ENCODE measurements around the gene UROC1. TPM values are rescaled to one million over a fixed set of nuclear protein-coding genes. Genes with fewer than 3 reads are reported as not detected.

The UROC1 gene
- total RNA-seq, 1 experiment from 2014 or later = not detected

DNA sequence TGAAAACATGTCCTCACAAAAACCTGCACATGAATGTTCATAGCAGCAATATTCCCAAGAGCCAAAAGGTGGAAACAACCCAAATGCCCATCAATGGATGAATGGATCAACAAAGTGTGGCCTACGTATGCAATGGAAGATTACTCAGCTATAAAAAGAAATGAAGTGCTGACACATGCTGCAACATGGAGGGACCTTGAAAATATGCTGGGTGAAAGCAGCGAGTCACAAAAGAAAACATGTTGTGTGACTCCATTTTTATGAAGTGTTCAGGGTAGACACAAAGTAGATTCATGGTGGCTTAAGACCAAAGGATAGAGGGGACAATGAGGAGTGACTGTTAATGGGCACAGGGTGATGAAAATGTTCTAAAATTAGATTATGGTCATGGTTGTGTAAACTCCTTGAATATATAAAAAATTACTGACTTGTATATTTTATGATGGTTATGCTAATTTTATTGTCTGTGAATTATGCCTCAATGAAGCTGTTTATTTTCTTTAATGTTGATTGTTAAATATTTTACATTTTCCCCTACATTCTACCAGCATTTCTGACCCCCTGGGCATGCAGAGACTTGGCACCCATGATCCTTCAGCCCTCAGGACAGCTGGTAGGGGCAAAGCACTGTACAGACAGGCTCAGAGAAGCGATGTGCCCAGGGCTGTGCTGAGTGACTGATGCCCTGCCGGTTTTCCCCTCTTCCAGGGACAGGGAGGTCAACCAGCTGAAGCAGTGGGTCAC is 85.0 kb downstream of the UROC1 start:
- no peak overlapping the region for H2AFZ ChIP-seq (ENCODE audit: low read length)
- no peaks in the 10 kb centered on the region for H3K4me1 ChIP-seq (ENCODE audit: low read length)
- H3K9ac ChIP-seq (ENCODE audit: low read length) = no peak overlapping the region
- H4K20me1 ChIP-seq (ENCODE audit: insufficient read depth, low read depth, low read length) = no peaks in the 10 kb centered on the region
- H3K79me2 ChIP-seq (ENCODE audit: low read length) = no peaks in the 10 kb centered on the region
- H3K9me3 ChIP-seq (ENCODE audit: low read length) = no peaks in the 10 kb centered on the region
- H3K27ac ChIP-seq (ENCODE audit: low read length) = no peak overlapping the region
- DNase-seq = no peak
- no peaks in the 10 kb centered on the region for H3K27me3 ChIP-seq (ENCODE audit: low read length)
- H3K4me2 ChIP-seq (ENCODE audit: low read depth, low read length, poor library complexity, severe bottlenecking) = no peak overlapping the region
- no peak overlapping the region for H3K4me3 ChIP-seq (ENCODE audit: low read length)
- H3K9me2 ChIP-seq (replicated peaks; ENCODE audit: insufficient read depth, low read length) = no peaks in the 10 kb centered on the region
- no peaks in the 10 kb centered on the region for H3K36me3 ChIP-seq (ENCODE audit: insufficient read depth, low read length)

Small RNA genes lying within 50 kb of the gene (small RNA-seq; reads per million reads assigned to genes)
- not detected for gene RNA5SP138

Other genes starting within 250 kb of the UROC1 start
- not detected in 2 replicates for gene KLF15, start 160.4 kb downstream of the UROC1 start, total RNA-seq (2014; rRNA removed; shearing (Covaris generic); ENCODE audit: low replicate concordance)
- not detected in 2 replicates for gene CFAP100, start 122.9 kb downstream of the UROC1 start, total RNA-seq (2014; rRNA removed; shearing (Covaris generic); ENCODE audit: low replicate concordance)
- gene ZXDC, start 41.9 kb downstream of the UROC1 start, total RNA-seq (2014; rRNA removed; shearing (Covaris generic); ENCODE audit: low replicate concordance) = 18.9 and 25.6 TPM in 2 replicates
- not detected in 2 replicates for gene CHST13, start 6.4 kb upstream of the UROC1 start, total RNA-seq (2014; rRNA removed; shearing (Covaris generic); ENCODE audit: low replicate concordance)
- not detected in 2 replicates for gene C3orf22, start 41.2 kb upstream of the UROC1 start, total RNA-seq (2014; rRNA removed; shearing (Covaris generic); ENCODE audit: low replicate concordance)
- not detected in 2 replicates for gene TXNRD3, start 137.4 kb upstream of the UROC1 start, total RNA-seq (2014; rRNA removed; shearing (Covaris generic); ENCODE audit: low replicate concordance)
- 7.5 and 12.8 TPM in 2 replicates for gene CHCHD6, start 186.5 kb upstream of the UROC1 start, total RNA-seq (2014; rRNA removed; shearing (Covaris generic); ENCODE audit: low replicate concordance)